NB4 (cell line): ENCODE results near the gene SLIT1.

ENCODE experiments used
- CTCF ChIP-seq: IDR thresholded peaks from one replicate; pipeline ENCODE4 v1.5.1; 2012; ENCODE audit warnings: low read depth, low read length
- MYC ChIP-seq: IDR thresholded peaks from 2 replicates; pipeline ENCODE4 v1.6.1; 2011; ENCODE audit warnings: low read depth, low read length
- POLR2A ChIP-seq: IDR thresholded peaks from 2 replicates; pipeline ENCODE4 v1.6.1; 2011; ENCODE audit warnings: mild to moderate bottlenecking; ENCODE audit not compliant: insufficient read length; ENCODE audit errors: extremely low read depth
- TF ChIP-seq, protein P1 (sequence below): IDR thresholded peaks from 2 replicates; pipeline ENCODE4 v1.6.1; 2011; ENCODE audit warnings: low read depth, low read length

GRCh38 chr10:96960872-96961271 lies 224.9 kb downstream of the SLIT1 start:
- TF ChIP-seq POLR2A (no peak), MYC (no peak), CTCF (no peak)
- TF ChIP-seq, protein P1, sequence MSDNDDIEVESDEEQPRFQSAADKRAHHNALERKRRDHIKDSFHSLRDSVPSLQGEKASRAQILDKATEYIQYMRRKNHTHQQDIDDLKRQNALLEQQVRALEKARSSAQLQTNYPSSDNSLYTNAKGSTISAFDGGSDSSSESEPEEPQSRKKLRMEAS = no peak
